Breast epithelium (tissue), 4 donors: Measurements from ENCODE around the gene LDLR. TPM values are rescaled to one million over a fixed set of nuclear protein-coding genes. Genes with fewer than 3 reads are reported as not detected.

Experiments used
- DNase-seq, 2 donors: peaks; one replicate each; pipeline ENCODE4 v3.0.0-alpha.2; 2019; ENCODE audit warnings: low spot score in 2 of 2
- H3K27ac ChIP-seq, 2 donors: fragments of 200-600 bp; sonication (generic) in 1 of 2; one replicate each; pipeline ENCODE4 v1.5.1; 2016 to 2019; ENCODE audit warnings: mild to moderate bottlenecking in 1 of 2
- H3K27me3 ChIP-seq, 2 donors: fragments of 200-600 bp; sonication (generic) in 1 of 2; one replicate each; pipeline versions ENCODE4 v1.5.1 to v1.6.0; 2017 to 2019; ENCODE audit warnings: control low read depth in 1 of 2, mild to moderate bottlenecking in 1 of 2
- H3K36me3 ChIP-seq: fragments of 200-600 bp; one replicate; pipeline ENCODE4 v1.5.1; 2019
- H3K4me1 ChIP-seq, 2 donors: fragments of 200-600 bp; sonication (generic); one replicate each; pipeline ENCODE4 v1.5.1; 2016 to 2019; ENCODE audit warnings: control low read depth in 1 of 2
- H3K4me3 ChIP-seq, 3 donors: fragments of 200-600 bp; sonication (generic); 1 replicate in 2 of 3; 2 replicates in 1 of 3; pipeline ENCODE4 v1.5.1; 2016 to 2019; ENCODE audit warnings: mild to moderate bottlenecking in 3 of 3, moderate library complexity in 2 of 3
- H3K9me3 ChIP-seq, 2 donors: fragments of 200-600 bp; sonication (generic) in 1 of 2; one replicate each; pipeline ENCODE4 v1.5.1; 2016 to 2019; ENCODE audit warnings: control low read depth in 1 of 2
- CTCF ChIP-seq, 3 donors: fragments of 450-650 bp; IDR thresholded peaks; one replicate each; pipeline ENCODE4 v1.5.1; 2016 to 2017; ENCODE audit warnings: antibody characterized with exemption in 3 of 3, mild to moderate bottlenecking in 3 of 3, moderate library complexity in 3 of 3
- POLR2A ChIP-seq: fragments of 450-650 bp; IDR thresholded peaks from one replicate; pipeline ENCODE4 v1.6.1; 2016; ENCODE audit warnings: antibody characterized with exemption, mild to moderate bottlenecking, moderate library complexity
- POLR2AphosphoS5 ChIP-seq, 3 donors: sonication (generic); formaldehyde crosslinking; IDR thresholded peaks; one replicate each; pipeline ENCODE4 v1.6.1; 2017; ENCODE audit warnings: antibody characterized with exemption in 3 of 3
- intact Hi-C: fragments of 100-400 bp; cut with DNase I; formaldehyde crosslinking; loops from one replicate; pipeline ENCODE4 v1.15.1; 2023; ENCODE audit warnings: low total_unique reads
- total RNA-seq, 3 donors: library from RNA; depleted of rRNA; stranded (reverse); fragments of >200 nt; gene quantifications; one replicate each; pipeline ENCODE4 v1.1.0, GENCODE V29; 2016

LDLR gene
- total RNA-seq, 3 donors from 2014 or later, result 12.6 to 47.4 (median 45.6) TPM

- no peaks in the 10 kb centered on the region for H3K27me3 ChIP-seq
- no peak overlapping the region for H3K27ac ChIP-seq
- intact Hi-C loops, result no loop called here
- no peaks in the 10 kb centered on the region for H3K36me3 ChIP-seq
- no peaks in the 10 kb centered on the region for H3K4me1 ChIP-seq
- TF ChIP-seq POLR2A (no peak), POLR2AphosphoS5 (IDR thresholded peaks at IDR 0.05) (no peak), CTCF (IDR thresholded peaks at IDR 0.05) (no peak)
- DNase-seq, result no peak
- no peak overlapping the region for H3K4me3 ChIP-seq
- H3K9me3 ChIP-seq, result no peaks in the 10 kb centered on the region
Measured at GRCh38 chr19:11054628-11055027, 34.6 kb upstream of the LDLR start.

GRCh38 chr19:11058246-11059030, 30.8 kb upstream of the LDLR start:
- H3K27me3 ChIP-seq, result no peaks in the 10 kb centered on the region
- H3K27ac ChIP-seq, result no peak overlapping the region
- no peaks in the 10 kb centered on the region for H3K9me3 ChIP-seq
- H3K4me1 ChIP-seq, result no peaks in the 10 kb centered on the region
- intact Hi-C loops, result no loop called here
- TF ChIP-seq POLR2AphosphoS5 (IDR thresholded peaks at IDR 0.05) (no peak), CTCF (IDR thresholded peaks at IDR 0.05) (no peak), POLR2A (no peak)
- DNase-seq, result no peak
- H3K4me3 ChIP-seq, result no peak overlapping the region
- H3K36me3 ChIP-seq, result no peaks in the 10 kb centered on the region

GRCh38 chr19:11059511-11060358, 29.5 kb upstream of the LDLR start:
- Histone ChIP-seq H3K4me1 (no peaks in the 10 kb centered on the region), H3K36me3 (no peaks in the 10 kb centered on the region), H3K4me3 (no peak overlapping the region), H3K27me3 (no peaks in the 10 kb centered on the region), H3K27ac (no peak overlapping the region), H3K9me3 (no peaks in the 10 kb centered on the region)
- no peak for TF ChIP-seq CTCF (IDR thresholded peaks at IDR 0.05)
- no peak for TF ChIP-seq POLR2AphosphoS5 (IDR thresholded peaks at IDR 0.05)
- TF ChIP-seq POLR2A, result no peak
- intact Hi-C loops, result no loop called here
- no peak for DNase-seq

GRCh38 chr19:11061952-11062351, 27.3 kb upstream of the LDLR start:
- TF ChIP-seq POLR2A (no peak), CTCF (IDR thresholded peaks at IDR 0.05) (no peak), POLR2AphosphoS5 (IDR thresholded peaks at IDR 0.05) (no peak)
- H3K4me1 ChIP-seq, result no peaks in the 10 kb centered on the region
- H3K27me3 ChIP-seq, result no peaks in the 10 kb centered on the region
- no peak overlapping the region for H3K27ac ChIP-seq
- no peaks in the 10 kb centered on the region for H3K36me3 ChIP-seq
- no peak overlapping the region for H3K4me3 ChIP-seq
- no peaks in the 10 kb centered on the region for H3K9me3 ChIP-seq
- intact Hi-C loops, result no loop called here
- no peak for DNase-seq

GRCh38 chr19:11063434-11063833, 25.8 kb upstream of the LDLR start:
- Histone ChIP-seq H3K4me1 (no peaks in the 10 kb centered on the region), H3K27me3 (no peaks in the 10 kb centered on the region), H3K36me3 (no peaks in the 10 kb centered on the region), H3K9me3 (no peaks in the 10 kb centered on the region), H3K4me3 (no peak overlapping the region), H3K27ac (no peak overlapping the region)
- TF ChIP-seq POLR2A (no peak), POLR2AphosphoS5 (IDR thresholded peaks at IDR 0.05) (no peak), CTCF (IDR thresholded peaks at IDR 0.05) (no peak)
- no peak for DNase-seq
- intact Hi-C loops, result no loop called here
